HG03159 (cell line): ENCODE data around the gene TPT1.
"Not testable (repeated sequence)": the region's sequence is repeated elsewhere in the genome, so short reads cannot be mapped to it uniquely, and the experiment has no call there.

ENCODE experiments used
- ATAC-seq: cut with Tn5 transposase; IDR thresholded peaks from one replicate; pipeline ENCODE4 v1.9.1; 2021; ENCODE audit warnings: mild to moderate bottlenecking, moderate library complexity; ENCODE audit not compliant: unreplicated experiment

The TPT1 gene

DNA sequence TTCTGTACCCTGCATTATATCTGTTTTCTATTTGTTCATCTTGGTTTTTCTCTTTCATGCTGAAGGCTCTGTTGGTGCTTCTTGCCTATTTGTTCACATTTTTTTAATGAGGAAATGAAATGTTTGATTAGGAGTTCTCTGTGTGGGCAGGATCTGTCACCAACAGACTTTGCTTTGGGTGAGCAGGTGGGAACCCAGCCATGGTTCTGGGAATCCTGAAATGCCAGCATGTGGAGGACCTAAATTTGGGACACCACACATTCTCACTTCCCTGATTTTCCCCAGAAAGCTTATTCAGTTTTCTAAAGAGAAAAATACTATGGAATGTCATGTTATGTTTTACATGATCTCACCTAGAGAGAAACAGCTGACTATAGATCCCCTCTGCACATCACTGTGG lies 34.0 kb downstream of the TPT1 start:
- ATAC-seq = no peak

DNA sequence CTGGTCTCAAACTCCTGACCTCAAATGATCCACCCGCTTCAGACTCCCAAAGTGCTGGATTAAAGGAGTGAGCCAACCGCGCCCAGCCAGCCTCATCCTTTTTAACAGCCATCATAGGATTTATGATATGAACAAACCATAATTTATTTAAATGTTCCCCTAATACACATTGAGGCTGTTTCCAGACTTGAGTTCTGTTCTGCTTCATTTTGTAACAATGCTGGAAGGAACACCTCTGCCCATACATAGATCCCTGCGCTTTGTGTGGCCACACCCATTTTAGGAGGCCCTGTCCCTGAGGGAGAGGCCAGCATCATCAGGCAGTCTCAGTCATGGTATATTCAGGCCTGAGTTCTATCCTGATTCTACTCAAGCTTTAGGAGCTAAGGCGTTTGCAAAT lies 35.9 kb downstream of the TPT1 start:
- no peak for ATAC-seq

DNA sequence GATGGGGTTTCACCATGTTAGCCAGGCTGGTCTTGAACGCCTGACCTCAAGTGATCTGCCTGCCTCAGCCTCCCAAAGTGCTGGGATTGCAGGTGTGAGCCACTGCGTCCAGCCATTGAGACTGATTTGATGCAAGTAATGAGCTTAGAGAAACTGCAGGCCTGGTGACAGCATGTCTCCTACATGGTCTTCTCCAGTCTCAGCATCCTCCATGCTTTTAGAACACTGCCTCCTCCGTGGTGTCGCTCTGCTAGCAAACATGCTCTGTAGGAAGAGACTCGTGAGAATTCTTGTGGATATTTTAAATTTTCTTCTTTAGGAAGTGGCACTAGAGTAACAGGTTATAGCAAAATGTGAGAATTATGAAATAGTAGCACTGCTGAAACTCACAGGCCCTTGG lies 37.1 kb downstream of the TPT1 start:
- ATAC-seq = no peak

- ATAC-seq = no peak
Observed at GRCh38 chr13:45303026-45303425, 38.0 kb downstream of the TPT1 start.

DNA sequence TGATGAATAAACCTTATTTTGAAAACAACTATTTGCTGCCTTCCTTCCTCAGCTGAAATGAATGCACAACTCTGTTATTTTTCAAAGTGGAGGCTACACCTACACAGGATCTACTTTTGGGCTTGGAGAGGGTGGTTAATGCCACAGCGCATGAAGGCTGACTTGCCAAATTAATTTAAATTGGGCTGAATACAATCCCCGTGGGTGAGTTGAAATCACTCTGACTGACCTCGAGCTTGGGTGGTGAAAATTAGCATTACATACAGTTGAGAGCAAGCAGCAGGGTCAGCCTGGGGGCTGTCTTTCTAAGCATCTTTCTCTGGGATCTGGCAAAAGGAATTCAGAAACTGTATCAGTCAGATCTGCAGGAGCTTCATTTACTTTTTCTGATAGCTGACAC lies 38.5 kb downstream of the TPT1 start:
- ATAC-seq = no peak

- ATAC-seq = no peak
Observed at GRCh38 chr13:45301263-45301662, 39.7 kb downstream of the TPT1 start.

DNA sequence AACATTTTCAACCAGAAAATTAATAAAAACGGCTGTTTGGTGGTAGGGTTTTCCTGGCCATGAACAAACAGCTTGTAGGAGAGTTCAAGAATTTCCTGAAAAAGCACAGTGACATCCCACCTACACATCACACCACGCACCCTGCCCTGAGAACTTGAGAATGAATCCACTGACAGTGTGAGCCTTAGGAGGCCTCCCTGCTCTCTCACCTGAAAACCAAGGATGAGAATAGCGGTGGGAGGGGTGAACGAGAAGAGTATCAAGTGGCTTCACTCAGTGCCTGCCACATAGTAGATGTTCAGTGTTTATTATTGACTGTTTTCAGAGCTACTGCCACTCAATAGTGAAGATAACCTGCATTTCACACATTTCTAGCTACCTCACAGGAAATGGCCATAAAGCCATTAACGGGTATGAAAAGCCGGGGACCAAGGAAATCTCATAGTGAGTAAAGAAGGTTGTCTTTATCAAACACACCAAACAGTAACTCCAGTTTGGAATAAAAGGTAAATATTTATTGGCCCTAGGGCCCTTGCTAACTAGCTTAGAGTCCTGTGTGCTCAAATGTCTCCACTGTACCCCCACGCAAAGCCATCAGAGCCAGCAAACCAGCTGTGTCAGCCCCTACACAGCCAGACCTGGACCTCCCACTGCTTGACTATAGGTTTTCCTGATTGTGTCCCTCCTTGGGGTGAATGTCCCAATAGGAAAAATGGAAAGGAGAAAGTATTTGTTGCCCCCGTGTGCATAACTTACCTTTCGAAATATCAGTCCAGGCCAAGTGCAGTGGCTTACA lies 40.6 kb downstream of the TPT1 start:
- no peak for ATAC-seq

DNA sequence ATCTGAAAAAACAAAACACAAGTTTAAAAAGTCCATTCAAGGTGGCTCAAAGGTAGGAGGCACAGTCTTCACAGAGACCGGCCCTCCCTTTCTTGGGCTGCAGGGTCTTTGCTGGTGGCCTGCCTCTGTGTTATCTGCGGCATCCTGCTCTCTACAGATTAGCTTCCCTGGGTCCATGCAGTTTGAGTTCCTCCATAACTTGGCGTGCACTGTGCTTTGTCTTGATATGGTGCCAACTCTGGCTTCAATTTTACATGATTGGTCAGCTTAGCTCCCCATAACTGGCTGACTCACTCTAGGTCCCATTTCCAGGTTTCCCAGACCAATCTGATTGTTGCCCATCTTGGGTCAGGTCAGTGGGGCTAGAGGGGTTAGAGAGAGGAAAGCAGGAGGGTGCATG lies 41.8 kb downstream of the TPT1 start:
- no peak for ATAC-seq

DNA sequence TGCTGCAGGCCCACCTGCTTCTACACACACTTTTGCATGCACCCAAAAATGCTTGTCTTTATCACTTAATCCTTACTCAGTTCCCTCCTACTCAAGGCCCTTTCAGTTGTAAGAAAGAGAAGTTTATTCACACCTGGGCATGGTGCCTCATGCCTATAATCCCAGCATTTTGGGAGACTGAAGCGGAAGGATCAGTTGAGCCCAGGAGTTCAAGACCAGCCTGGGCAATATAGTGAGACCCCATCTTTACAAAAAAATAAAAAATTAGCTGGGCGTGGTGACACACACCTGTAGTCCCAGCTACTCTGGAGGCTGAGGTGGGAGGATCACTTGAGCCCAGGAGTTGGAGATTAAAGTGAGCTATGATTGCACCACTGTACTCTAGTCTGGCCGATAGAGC lies 42.4 kb downstream of the TPT1 start:
- ATAC-seq = not testable (repeated sequence)

- ATAC-seq = no peak
Observed at GRCh38 chr13:45298206-45298505, 42.8 kb downstream of the TPT1 start.

- ATAC-seq = no peak
Observed at GRCh38 chr13:45297456-45298205, 43.4 kb downstream of the TPT1 start.

DNA sequence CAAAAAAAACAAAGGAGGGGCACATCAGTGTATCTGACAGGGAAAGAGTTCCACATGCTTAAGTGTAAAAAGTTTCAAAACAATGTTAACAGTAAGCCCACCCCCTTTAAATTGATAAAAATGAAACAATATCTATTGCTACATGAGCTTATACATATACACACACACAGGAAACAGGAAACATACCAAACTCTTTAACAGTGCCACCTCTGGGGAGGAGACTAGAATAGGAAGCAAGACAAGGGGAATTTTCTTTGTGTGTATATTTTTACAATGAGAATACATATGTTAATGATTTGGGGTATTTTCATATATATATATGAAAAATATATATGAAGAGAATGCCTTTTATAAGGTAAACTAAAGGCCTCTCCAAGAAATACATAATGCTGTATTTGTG lies 44.7 kb downstream of the TPT1 start:
- ATAC-seq = no peak

- no peak for ATAC-seq
Observed at GRCh38 chr13:45295536-45295935, 45.4 kb downstream of the TPT1 start.

- no peak for ATAC-seq
Observed at GRCh38 chr13:45292176-45292575, 48.8 kb downstream of the TPT1 start.

- no peak for ATAC-seq
Observed at GRCh38 chr13:45289936-45290563, 50.9 kb downstream of the TPT1 start.
